ENCODE measurements around the gene NUDT13. TPM values are rescaled to one million over a fixed set of nuclear protein-coding genes. Genes with fewer than 3 reads are reported as not detected.
A peak's percentile ranks its signal among the peaks of the same experiment; 100 is the strongest.

The NUDT13 gene
- total RNA-seq, 1 donor from 2014 or later: 1.7 TPM

DNA sequence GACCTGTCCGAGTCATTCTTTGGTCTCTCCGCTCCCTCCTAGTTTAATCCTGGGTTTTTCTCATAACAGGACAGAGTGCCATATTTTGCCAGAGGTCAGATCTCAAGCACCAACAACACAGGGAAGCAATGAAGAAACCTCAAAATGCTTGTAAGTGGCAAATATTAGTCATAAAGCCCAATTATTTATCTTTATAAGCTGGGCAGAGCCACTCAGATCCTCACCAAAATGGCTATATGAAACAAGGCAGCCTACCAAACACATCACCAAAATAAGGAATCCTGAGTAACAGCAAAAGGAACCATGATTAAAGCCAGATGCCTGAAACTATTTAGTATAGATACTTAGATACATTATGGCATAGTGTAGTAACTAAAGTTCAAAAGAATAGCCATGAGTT, 52.8 kb downstream of the NUDT13 start:
- DNase-seq (ENCODE audit: low spot score): no peak

DNA sequence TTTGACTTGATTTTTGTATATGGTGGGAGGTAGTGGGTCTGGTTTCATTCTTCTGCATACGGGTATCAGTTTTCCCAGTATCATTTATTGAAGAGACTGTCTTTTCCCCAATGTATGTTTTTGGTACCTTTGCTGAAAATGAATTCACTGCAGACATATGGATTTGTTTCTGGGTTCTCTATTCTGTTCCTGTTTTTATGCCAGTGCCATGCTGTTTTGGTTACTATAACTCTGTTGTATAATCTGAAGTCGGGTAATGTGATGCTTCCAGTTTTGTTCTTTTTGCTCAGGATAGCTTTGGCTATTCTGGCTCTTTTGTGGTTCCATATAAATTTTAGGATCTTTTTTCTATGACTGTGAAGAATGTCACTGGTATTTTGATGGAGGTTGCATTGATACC, 56.7 kb downstream of the NUDT13 start:
- no peak for DNase-seq (ENCODE audit: low spot score)

DNA sequence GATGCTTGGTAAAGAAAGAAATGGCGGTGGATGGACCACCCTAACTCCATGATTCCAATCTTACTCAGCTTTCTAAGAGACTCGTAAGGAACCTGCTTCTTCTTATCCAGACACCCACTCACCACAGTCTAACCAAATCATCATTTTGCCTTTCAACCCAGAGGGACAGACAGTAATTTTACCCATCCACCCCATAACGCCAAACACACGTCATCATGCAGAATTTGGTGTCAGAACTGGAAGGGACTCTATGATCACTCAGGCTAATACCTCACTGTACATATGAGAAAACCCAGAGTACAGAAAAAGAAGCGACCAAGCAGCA, 57.2 kb downstream of the NUDT13 start:
- no peak for DNase-seq (ENCODE audit: low spot score)

DNA sequence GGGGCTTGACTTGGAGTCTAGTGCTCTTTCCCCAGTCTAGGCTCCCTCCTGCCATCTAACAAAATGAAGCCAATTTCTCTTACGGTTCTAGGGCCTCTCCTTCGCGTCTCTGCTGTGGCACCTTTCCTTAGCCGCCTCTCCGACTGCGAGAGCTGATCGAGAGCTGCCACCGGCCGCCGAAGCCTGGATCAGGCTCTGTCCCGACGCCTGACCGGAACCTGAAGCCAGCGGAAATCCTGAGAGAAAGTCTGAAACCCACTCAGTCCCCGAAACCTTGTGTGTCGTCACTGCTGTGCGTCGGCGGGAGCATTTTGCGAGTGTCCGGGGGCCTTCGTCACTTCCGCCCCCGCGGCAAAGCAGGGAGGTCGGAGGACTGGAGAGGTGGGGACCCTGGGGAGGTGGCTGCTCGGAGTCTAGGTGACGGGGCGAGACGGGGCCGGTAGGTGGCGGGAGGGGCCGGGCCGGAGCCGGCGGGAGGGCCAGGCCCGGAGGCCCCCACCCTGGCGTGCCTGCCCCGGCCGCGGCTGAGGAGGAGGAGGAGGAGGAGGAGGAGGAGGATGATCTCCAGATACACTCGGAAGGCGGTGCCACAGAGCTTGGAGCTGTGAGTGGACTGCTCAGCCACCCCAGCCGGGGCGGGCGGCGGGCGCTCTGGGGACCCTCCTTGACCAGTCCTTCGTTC, 57.7 kb downstream of the NUDT13 start, which contains the start of the genes ECD and FAM149B1:
TSS of gene ECD (minus strand) at position 226 of the 682 bp plus-strand sequence. CDS start 4,071 bp downstream, outside the sequence.
TSS of gene FAM149B1 (plus strand) at position 337 of the 682 bp plus-strand sequence. CDS start at position 558, 221 bp downstream.
- DNase-seq (ENCODE audit: low spot score): peak; percentile 97

DNA sequence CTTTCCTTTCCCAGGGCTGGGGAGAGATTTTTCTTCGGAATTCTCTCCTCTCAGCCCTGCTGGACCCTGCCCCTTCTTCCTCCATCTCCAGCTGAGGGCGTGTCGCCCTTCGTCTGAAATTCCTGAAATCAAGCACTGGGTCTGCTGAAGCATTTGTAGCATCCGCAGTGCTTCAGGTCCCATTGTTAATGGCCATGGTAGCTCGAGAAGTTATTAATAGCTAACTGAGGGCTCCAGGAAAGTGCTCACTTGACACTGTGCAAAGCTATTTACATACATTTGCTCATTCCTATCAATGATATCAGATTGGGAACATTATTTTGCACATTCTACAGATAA, 58.2 kb downstream of the NUDT13 start:
- DNase-seq (ENCODE audit: low spot score): no peak

DNA sequence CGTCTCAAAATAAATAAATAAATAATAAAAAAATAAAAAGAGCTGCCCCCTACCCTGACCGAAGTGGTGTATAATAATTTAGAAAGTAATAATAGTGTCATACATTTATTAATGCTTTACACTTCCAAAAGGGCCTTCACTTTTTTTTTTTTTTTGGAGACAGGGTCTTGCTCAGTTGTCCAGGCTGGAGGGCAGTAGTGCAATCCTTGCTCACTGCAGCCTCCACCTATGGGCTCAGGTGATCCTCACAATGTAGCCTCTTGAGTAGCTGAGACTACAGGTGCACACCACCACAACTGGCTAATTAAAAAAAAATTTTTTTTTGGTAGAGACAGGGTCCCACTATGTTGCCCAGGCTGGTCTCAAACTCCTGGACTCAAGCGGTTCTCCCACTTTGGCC, 59.1 kb downstream of the NUDT13 start:
- no peak for DNase-seq (ENCODE audit: low spot score)

DNA sequence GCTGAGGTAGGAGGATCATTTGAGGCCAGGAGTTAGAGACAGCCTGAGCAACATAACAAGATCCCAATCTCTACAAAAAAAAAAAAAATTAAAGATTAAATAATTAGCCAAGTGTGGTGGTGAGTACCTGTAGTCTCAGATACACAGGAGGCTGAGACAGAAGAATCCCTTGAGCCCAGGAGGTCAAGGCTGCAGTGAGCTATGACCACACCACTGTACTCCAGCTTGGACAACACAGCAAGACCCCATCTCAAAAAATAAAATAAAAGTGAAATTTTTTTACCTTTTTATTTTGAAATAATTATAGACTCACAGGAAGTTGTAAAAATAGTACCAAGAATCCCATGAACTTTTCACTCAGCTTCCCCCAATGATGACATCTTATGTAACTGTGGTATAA, 62.6 kb downstream of the NUDT13 start:
- DNase-seq (ENCODE audit: low spot score): no peak

DNA sequence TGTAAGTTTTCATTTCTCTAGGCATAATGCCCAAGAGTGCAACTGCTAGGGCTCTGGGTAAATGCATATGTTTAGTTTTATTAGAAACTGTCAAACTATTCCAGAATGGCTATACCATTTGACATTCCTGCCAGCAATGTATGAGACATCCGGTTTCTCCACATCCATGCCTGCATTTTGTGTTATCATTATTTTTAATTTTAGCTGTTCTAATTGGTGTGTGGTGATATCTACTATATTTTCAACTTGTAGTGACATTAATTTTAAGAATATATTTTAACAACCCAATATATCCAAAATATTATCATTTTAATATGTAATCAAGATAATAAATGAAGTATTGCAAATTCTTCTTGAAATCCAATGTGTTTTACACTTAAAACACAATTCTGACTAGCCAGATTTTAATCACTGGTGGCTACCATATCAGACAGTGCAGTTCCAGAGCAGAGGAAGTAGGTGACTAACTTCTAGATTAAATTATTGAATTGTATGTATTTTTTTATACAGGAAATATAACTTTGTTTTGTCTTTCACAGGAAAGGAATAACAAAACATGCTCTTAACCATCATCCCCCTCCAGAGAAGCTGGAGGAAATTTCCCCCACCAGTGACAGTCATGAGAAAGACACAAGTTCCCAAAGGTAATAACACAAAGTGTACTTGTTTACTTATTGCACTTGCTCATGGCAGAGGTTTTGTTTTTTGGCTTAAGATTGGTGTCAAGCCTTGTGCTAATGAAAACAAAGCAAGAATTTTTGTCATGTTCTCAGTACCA, 64.1 kb downstream of the NUDT13 start:
- DNase-seq (ENCODE audit: low spot score): no peak

Other genes starting within 250 kb of the NUDT13 start
- not detected for gene OIT3, start 216.7 kb upstream of the NUDT13 start, total RNA-seq
- gene PLA2G12B, start 155.6 kb upstream of the NUDT13 start, total RNA-seq: not detected
- gene P4HA1, start 13.6 kb upstream of the NUDT13 start, total RNA-seq: 28.3 TPM
- 22.0 TPM for gene ECD, start 57.6 kb downstream of the NUDT13 start, total RNA-seq
- gene FAM149B1, start 57.7 kb downstream of the NUDT13 start, total RNA-seq: 18.1 TPM
- gene DNAJC9, start 136.8 kb downstream of the NUDT13 start, total RNA-seq: 6.5 TPM
- 91.7 TPM for gene MRPS16, start 142.2 kb downstream of the NUDT13 start, total RNA-seq
- gene CFAP70, start 248.4 kb downstream of the NUDT13 start, total RNA-seq: 2.5 TPM

Measured in mesenteric fat pad (tissue), 1 donor.